HG03439 (cell line): ENCODE results near the gene SMYD3.

ENCODE experiments used
- ATAC-seq: cut with Tn5 transposase; IDR thresholded peaks from one replicate; pipeline ENCODE4 v1.9.1; 2021; ENCODE audit warnings: mild to moderate bottlenecking, moderate library complexity; ENCODE audit not compliant: unreplicated experiment

The SMYD3 gene

DNA sequence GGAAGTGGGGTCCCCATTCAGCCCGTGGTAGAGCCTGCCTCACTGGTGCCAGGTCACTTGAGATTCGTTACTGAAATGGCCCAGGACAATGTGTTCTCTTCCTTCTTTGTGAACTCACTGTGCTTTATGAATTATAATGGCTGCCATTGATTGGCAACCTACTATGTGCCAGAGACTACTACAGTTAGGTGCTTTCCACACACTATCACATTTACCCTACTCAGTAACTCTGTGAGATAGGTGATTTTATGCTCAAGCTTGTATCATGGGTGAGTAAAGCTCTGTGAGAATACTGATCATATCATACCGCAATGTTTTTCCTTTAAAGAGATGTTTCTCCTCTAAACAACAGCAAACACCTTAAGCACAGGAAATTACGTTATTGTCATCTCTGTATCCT, 225.9 kb downstream of the SMYD3 start:
- ATAC-seq: no peak

- ATAC-seq: no peak
Measured at GRCh38 chr1:246280551-246280950, 226.5 kb downstream of the SMYD3 start.

- ATAC-seq: no peak
Measured at GRCh38 chr1:246279402-246279801, 227.7 kb downstream of the SMYD3 start.

GRCh38 chr1:246278371-246278770, 228.7 kb downstream of the SMYD3 start:
- ATAC-seq: no peak

DNA sequence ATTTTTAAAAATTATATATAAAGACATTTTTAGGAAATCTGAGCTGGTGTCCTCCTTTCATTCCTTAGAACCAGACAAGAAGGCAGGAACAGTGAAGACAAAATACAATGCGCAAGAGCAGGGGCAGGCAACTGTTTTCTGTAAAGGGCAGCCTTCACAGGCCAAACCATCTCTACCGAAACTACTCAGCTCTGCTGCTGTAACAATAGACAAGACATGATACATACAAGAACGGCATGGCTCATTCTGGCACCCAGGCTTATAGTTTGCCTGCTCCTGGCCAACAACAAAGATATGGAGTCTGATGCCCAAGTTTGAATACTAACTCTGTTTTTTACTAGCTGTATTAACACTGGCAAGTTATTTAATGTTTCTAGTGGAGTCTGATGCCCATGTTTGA, 232.0 kb downstream of the SMYD3 start:
- no peak for ATAC-seq

- ATAC-seq: no peak
Measured at GRCh38 chr1:246274186-246274585, 232.9 kb downstream of the SMYD3 start.

- no peak for ATAC-seq
Measured at GRCh38 chr1:246271516-246271915, 235.6 kb downstream of the SMYD3 start.

DNA sequence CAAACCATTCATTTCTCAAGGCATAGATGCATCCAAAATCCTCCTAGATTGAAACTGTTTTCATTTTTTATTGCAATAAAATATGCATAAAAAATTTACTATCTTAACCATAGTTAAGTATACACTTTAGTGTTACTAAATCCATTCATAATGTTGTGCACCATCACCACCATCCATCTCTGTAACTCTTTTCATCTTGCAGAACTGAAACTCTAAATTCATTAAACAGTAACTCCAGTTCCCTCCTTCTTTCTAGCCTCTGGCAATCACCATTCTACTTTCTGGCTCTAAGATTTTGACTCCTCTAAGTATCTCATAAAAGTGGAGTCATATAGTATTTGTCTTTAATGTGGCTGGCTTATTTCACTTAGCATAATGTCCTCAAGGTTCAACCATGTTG, 236.8 kb downstream of the SMYD3 start:
- no peak for ATAC-seq

- no peak for ATAC-seq
Measured at GRCh38 chr1:246269466-246269865, 237.6 kb downstream of the SMYD3 start.

- no peak for ATAC-seq
Measured at GRCh38 chr1:246267896-246268295, 239.2 kb downstream of the SMYD3 start.

DNA sequence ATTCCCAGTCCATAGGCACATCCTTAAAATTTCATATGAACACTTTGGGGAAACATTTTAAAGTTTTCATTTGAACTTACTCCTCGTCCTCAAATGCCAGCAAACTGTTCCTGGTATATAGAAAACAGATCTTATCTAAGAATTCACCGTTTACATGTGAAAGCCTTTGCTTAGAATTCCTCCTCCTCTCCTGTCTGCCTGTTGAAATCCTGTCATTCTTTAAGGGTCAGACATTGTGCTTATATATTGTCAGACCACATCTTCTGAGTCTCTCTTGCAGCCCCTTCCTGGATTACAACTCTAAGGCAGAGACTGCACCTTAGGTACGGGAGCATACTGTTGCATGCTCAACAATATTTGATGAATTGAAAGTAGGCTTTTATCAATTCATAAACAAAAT, 239.7 kb downstream of the SMYD3 start:
- ATAC-seq: no peak

DNA sequence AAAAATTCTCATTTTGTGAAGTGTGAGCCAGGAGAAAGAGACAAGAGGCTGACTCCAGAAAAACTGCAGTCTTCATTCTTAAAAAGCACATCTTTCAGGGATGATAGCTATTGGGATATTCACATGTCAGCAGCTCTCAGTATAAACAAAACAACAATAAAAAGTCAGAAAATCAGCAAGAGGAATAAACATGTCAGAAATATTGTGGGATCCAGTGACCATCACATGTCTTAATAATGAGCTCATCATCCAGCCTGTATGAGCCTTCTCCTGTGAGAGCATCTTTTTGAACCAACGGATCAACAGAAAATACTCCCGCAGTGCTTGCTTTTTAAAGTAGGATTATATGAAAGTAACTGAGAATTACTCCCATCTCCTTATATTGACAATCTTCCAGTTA, 241.6 kb downstream of the SMYD3 start:
- no peak for ATAC-seq

DNA sequence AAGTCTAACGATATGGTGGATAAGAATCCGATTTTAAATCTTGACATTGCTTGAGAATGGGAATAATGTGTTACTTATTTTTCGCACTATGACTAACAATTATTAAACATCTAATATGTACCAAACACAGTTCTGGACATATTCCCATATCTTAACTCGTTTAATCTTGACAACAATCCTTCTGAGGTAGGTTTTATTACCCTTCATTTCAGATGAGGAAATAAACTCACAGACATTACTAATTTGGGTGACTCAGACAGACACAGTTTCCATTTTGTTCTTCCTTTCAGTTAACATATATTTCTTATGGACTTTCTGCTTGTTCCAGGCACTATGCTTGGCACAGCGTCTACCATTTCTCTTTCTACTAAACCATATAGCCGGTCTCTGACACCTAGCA, 244.8 kb downstream of the SMYD3 start:
- ATAC-seq: no peak

GRCh38 chr1:246261639-246262038, 245.4 kb downstream of the SMYD3 start:
- ATAC-seq: no peak

- ATAC-seq: no peak
Measured at GRCh38 chr1:246258250-246258649, 248.8 kb downstream of the SMYD3 start.

- ATAC-seq: no peak
Measured at GRCh38 chr1:246255773-246256172, 251.3 kb downstream of the SMYD3 start.

DNA sequence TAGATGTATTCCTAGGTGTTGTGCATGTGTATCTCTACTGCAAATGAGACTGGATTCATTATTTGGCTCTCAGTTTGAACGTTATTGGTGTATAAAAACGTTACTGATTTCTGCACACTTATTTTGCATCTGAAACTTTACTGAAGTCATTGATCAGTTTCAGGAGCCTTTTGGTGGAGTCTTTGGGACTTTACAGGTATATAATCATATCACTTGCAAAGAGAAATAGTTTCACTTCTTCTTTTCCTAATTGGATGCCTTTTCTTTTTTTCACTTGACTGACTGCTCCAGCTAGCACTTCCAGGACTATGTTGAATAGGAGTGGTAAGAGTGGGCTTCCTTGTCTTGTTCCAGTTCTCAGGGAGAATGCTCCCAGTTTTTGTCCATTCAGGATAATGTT, 252.2 kb downstream of the SMYD3 start:
- no peak for ATAC-seq

DNA sequence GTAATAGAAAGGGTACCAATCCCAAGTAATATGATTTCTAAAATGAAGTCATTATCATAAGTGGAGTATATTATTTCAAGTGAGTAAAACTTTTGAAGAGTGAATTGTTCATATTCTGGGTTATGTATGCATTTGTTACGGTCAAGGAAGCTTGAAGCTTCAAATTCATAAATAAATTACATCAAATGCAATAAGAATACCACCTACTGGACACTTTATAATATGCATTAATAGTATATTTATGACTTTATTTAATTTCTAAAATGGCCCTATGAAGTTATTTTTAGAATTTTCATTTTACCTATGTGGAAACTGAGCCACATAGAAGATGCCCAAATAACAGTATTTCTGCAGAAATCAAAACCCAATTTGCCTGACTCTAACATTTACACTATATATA, 260.6 kb downstream of the SMYD3 start:
- no peak for ATAC-seq

GRCh38 chr1:246245541-246245940, 261.5 kb downstream of the SMYD3 start:
- ATAC-seq: no peak

GRCh38 chr1:246232126-246232525, 275.0 kb downstream of the SMYD3 start:
- no peak for ATAC-seq

DNA sequence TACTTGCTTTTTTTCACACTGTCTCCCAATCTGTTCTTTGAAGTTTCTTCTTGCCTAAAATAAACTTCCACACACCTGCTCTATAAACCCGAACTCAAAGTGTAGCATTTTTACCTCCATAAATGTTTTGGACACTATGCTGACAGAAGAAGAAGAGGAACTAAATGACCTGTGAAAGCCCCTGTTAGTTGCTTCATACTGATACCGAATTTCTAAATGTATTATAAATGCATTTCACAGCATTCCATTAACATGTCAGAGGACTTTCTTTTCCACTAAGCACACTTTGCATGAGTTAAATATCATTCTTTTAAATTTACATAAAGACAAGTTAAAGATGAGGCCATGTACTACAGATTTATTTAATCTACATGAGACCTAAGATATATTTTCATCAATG, 281.0 kb downstream of the SMYD3 start:
- ATAC-seq: no peak

DNA sequence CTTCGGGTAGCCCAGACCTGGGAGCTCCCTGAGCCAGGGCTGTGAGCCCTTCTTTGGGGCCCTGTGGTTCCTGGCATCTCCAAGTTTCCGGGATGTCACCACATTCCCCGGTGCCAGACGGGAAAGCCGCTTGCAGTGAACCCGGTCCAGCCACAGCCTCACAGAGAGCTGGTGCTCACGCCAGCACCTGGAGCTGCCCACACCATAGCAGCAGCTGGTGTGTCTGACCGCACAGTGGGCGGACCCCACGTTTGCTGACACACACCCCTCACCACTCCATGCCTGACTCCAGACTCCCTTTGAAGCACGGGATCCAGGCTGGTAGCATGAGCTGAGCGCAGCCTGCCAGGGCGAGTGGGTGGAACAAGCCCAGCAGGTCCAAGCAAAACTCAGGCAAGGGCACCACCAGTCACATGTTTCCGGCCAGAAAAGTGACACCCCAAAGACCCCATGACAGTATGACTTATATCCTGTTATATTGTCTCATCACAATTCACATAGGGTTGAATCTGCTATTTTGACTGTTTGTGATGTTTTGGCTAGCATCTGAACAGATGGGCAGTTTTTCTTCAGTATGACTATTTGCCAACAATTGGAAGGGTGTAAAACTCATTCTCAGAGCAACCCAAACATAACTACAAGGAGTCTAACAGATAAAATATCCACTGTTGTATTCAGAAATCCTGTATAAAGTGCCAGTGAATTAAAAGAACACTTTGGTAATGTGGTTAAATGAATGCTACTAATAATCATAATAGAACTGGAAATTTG, 285.4 kb downstream of the SMYD3 start:
- ATAC-seq: no peak

DNA sequence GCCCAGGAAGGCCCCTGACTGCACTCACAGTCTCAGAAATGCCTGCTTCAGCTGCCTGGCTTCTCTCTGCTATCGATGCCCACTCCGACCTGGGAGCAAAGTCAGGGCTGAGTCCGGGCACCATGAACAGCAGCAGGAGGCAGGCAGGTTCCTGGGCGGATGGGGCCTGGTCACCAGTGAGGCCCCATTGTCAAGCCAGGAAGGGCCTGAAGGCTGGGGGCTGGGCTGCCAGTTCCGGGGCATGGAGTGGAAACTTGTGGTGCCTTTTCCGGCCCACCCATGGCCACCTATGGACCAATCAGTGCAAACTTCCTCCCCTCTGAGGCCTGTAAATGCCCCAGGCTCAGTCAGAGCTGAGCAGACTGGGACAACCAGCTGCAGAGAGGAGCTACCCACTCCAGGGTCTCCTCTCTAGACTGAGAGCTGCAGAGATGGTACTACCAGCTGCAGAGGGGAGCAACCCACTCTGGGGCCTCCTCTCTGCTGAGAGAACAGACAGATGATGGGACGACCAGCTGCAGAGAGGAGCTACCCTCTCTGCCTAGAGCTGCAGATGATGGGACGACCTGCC, 286.5 kb downstream of the SMYD3 start:
- ATAC-seq: no peak
